Panc1 (cell line): Measurements from ENCODE around the gene PSD4. TPM values are rescaled to one million over a fixed set of nuclear protein-coding genes. Genes with fewer than 3 reads are reported as not detected.

ENCODE experiments used
- ATAC-seq: fragments of 200-7000 bp; cut with Tn5 transposase; 2 replicates; pipeline ENCODE4 v1.9.1; 2020; ENCODE audit warnings: mild to moderate bottlenecking, moderate library complexity
- BruUV-seq: library from RNA; stranded (reverse); fragments of 400-500 nt; replicated peaks from 2 replicates; lab custom pipeline; 2021; lab: Mats Ljungman, UMichigan
- CTCF ChIA-PET: fragments of 300-600 bp; sonication (Branson Sonifier 250); formaldehyde crosslinking; loops from one replicate; lab custom pipeline; 2022; ENCODE audit warnings: antibody characterized with exemption; lab: Charles Lee
- POLR2A ChIA-PET: fragments of 300-600 bp; sonication (Branson Sonifier 250); formaldehyde crosslinking; loops from one replicate; lab custom pipeline; 2022; ENCODE audit warnings: antibody characterized with exemption; lab: Charles Lee
- DNase-seq: peaks from one replicate; pipeline ENCODE4 v3.0.0-alpha.2; 2010; ENCODE audit warnings: low read depth, low spot score
- H3K27ac ChIP-seq: 2 replicates; pipeline ENCODE4 v1.5.1; 2011; ENCODE audit warnings: mild to moderate bottlenecking, low read length, inconsistent platforms
- H3K27me3 ChIP-seq: fragments of 200-500 bp; sonication (Bioruptor generic); 2 replicates; pipeline ENCODE4 v1.6.0; 2014; ENCODE audit warnings: low read length, inconsistent platforms; ENCODE audit not compliant: control insufficient read depth, insufficient read depth
- H3K36me3 ChIP-seq: fragments of 200-500 bp; sonication (Bioruptor generic); 2 replicates; pipeline ENCODE4 v1.5.1; 2014; ENCODE audit warnings: inconsistent platforms, mild to moderate bottlenecking, low read length, moderate library complexity; ENCODE audit not compliant: control insufficient read depth, insufficient read depth
- H3K4me1 ChIP-seq: 2 replicates; pipeline ENCODE4 v1.5.1; 2011; ENCODE audit warnings: inconsistent platforms, mild to moderate bottlenecking, low read length, moderate library complexity; ENCODE audit not compliant: control insufficient read depth, insufficient read depth
- H3K4me3 ChIP-seq, 2 experiments: 2 replicates each; pipeline ENCODE4 v1.5.1; 2011 to 2012; ENCODE audit warnings: low read depth in 2 of 2, low read length in 2 of 2, mild to moderate bottlenecking in 2 of 2, inconsistent platforms in 1 of 2, moderate library complexity in 1 of 2
- H3K9me3 ChIP-seq: fragments of 200-500 bp; sonication (Bioruptor generic); 2 replicates; pipeline ENCODE4 v1.5.1; 2014; ENCODE audit warnings: low read depth, mild to moderate bottlenecking, inconsistent platforms, low read length, moderate library complexity; ENCODE audit not compliant: control insufficient read depth, insufficient read depth
- CTCF ChIP-seq: fragments of 450-650 bp; IDR thresholded peaks from 2 replicates; pipeline ENCODE4 v1.5.1; 2017; ENCODE audit warnings: mild to moderate bottlenecking
- POLR2AphosphoS5 ChIP-seq: IDR thresholded peaks from 2 replicates; pipeline ENCODE4 v1.6.1; 2012; ENCODE audit warnings: mild to moderate bottlenecking, low read depth, low read length, moderate library complexity
- REST ChIP-seq, 2 experiments: IDR thresholded peaks; 2 replicates each; pipeline ENCODE4 v1.6.1; 2011 to 2012; ENCODE audit warnings: low read depth in 2 of 2, control low read depth in 1 of 2, low read length in 1 of 2, mild to moderate bottlenecking in 1 of 2, moderate library complexity in 1 of 2; ENCODE audit not compliant: insufficient read depth in 1 of 2
- SIN3A ChIP-seq: IDR thresholded peaks from 2 replicates; pipeline ENCODE4 v1.6.1; 2012; ENCODE audit warnings: low read depth, mild to moderate bottlenecking, low read length, moderate library complexity, borderline replicate concordance; ENCODE audit not compliant: insufficient read depth
- TCF7L2 ChIP-seq: IDR thresholded peaks from 2 replicates; pipeline ENCODE4 v1.6.1; 2011; ENCODE audit warnings: mild to moderate bottlenecking, low read depth, low read length, inconsistent platforms
- in situ Hi-C: cut with HindIII; loops from 2 replicates; pipeline ENCODE4 v1.10.0; 2016; ENCODE audit warnings: low sequenced_read_pairs, low pct_unique_long_range_greater_than_20kb
- intact Hi-C: fragments of 100-400 bp; cut with micrococcal nuclease; formaldehyde crosslinking; loops from one replicate; pipeline ENCODE4 v1.10.0; 2022; ENCODE audit not compliant: unreplicated experiment
- total RNA-seq: library from RNA; stranded (reverse); gene quantifications from one replicate; pipeline ENCODE4 v1.2.1, GENCODE V29; 2021; ENCODE audit not compliant: unreplicated experiment

PSD4 gene
- total RNA-seq, 1 experiment from 2014 or later: 3.6 TPM

- H3K4me1 ChIP-seq: no peaks in the 10 kb centered on the region; the same call in 1 of the 2 replicates
- no peak for ATAC-seq
- H3K9me3 ChIP-seq: no peaks in the 10 kb centered on the region
- in situ Hi-C loops (no loop called here), intact Hi-C loops (no loop called here)
- no TSS peak for BruUV-seq
- no peaks in the 10 kb centered on the region for H3K36me3 ChIP-seq
- H3K27me3 ChIP-seq: no peaks in the 10 kb centered on the region
- no peak for TF ChIP-seq POLR2AphosphoS5
- no peak for TF ChIP-seq SIN3A
- TF ChIP-seq CTCF: no peak
- no peak for TF ChIP-seq TCF7L2
- no peak for TF ChIP-seq REST (IDR thresholded peaks at IDR 0.05; ENCODE audit: insufficient read depth in 1 of 2, low read depth in 2 of 2, low read length in 1 of 2)
- no peak for DNase-seq
- ChIA-PET CTCF (no interaction called here), POLR2A (no interaction called here)
- H3K4me3 ChIP-seq: no peak overlapping the region
- H3K27ac ChIP-seq: no peak overlapping the region
Measured at GRCh38 chr2:113209011-113209645, 35.4 kb downstream of the PSD4 start.

GRCh38 chr2:113209646-113210171, 35.9 kb downstream of the PSD4 start:
- Histone ChIP-seq H3K4me1 (no peaks in the 10 kb centered on the region; the same call in 1 of the 2 replicates), H3K27ac (no peak overlapping the region), H3K4me3 (no peak overlapping the region), H3K36me3 (no peaks in the 10 kb centered on the region), H3K27me3 (no peaks in the 10 kb centered on the region), H3K9me3 (no peaks in the 10 kb centered on the region)
- intact Hi-C loops: no loop called here
- DNase-seq: no peak
- TF ChIP-seq CTCF (no peak), REST (IDR thresholded peaks at IDR 0.05; ENCODE audit: insufficient read depth in 1 of 2, low read depth in 2 of 2, low read length in 1 of 2) (no peak)
- in situ Hi-C loops: no loop called here
- ChIA-PET POLR2A (no interaction called here), CTCF (no interaction called here)
- no TSS peak for BruUV-seq
- no peak for ATAC-seq
